ENCODE results near the gene GHRH. TPM values are rescaled to one million over a fixed set of nuclear protein-coding genes. Genes with fewer than 3 reads are reported as not detected.
A peak's percentile ranks its signal among the peaks of the same experiment; 100 is the strongest.

GHRH gene
- total RNA-seq, 1 donor from 2014 or later: not detected

DNA sequence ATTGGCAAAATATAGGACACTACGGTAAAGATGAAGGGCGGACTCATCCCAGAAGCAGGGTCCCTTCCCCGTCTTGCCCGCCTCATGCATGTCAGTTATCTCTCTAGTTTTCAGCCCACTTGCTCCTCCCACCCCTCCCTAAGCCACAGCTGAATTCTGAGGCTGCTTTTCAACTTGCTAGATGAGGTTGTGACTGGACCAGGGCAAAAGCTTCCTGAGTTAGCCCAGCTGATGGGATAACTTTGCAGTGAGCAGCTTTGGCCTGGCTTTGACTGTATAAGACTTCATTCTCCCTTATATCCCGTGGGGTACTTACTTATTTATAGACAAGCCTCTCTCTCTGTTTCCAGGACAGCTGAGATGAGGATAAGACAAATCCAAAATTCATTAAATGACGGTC lies 23.2 kb downstream of the GHRH start:
- H3K4me3 Mint-ChIP-seq (ENCODE audit: unreplicated experiment): no peak overlapping the region
- no peaks in the 10 kb centered on the region for H3K9me3 Mint-ChIP-seq (ENCODE audit: low read depth)
- peaks cover 12% of the 10 kb centered on the region for H3K4me1 Mint-ChIP-seq (ENCODE audit: low read depth)

DNA sequence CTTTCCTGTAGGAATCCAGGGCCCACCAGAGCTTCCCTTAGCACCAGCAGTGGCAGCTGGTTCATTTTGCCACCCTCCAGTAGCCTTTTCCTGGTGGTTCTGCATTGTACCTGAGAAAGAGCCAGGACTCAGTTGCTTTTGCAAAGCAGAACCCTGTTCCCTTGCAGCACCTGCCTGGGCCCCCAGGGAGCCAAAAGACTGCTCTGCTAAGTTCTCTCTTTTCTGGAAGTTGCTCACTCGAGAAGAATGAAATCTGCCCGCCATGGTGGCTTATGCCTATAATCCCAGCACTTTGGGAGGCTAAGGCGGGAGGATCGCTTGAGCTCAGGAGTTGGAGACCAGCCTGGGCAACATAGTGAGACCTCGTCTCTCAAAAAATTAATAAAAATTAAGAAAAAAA lies 24.0 kb downstream of the GHRH start:
- peaks cover 10% of the 10 kb centered on the region for H3K4me1 Mint-ChIP-seq (ENCODE audit: low read depth)
- peaks cover 43% of the 10 kb centered on the region for H3K36me3 Mint-ChIP-seq (ENCODE audit: low read depth)
- peak; percentile 28 for DNase-seq (ENCODE audit: low spot score)
- H3K9me3 Mint-ChIP-seq (ENCODE audit: low read depth): no peaks in the 10 kb centered on the region
- H3K27me3 Mint-ChIP-seq (ENCODE audit: low read depth): no peaks in the 10 kb centered on the region
- TF ChIP-seq, protein P1, sequence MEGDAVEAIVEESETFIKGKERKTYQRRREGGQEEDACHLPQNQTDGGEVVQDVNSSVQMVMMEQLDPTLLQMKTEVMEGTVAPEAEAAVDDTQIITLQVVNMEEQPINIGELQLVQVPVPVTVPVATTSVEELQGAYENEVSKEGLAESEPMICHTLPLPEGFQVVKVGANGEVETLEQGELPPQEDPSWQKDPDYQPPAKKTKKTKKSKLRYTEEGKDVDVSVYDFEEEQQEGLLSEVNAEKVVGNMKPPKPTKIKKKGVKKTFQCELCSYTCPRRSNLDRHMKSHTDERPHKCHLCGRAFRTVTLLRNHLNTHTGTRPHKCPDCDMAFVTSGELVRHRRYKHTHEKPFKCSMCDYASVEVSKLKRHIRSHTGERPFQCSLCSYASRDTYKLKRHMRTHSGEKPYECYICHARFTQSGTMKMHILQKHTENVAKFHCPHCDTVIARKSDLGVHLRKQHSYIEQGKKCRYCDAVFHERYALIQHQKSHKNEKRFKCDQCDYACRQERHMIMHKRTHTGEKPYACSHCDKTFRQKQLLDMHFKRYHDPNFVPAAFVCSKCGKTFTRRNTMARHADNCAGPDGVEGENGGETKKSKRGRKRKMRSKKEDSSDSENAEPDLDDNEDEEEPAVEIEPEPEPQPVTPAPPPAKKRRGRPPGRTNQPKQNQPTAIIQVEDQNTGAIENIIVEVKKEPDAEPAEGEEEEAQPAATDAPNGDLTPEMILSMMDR (IDR thresholded peaks at IDR 0.05): no peak
- H3K4me3 Mint-ChIP-seq (ENCODE audit: unreplicated experiment): no peak overlapping the region
- H3K27ac Mint-ChIP-seq (ENCODE audit: unreplicated experiment): no peak overlapping the region

More for the DNA sequence above, 23.2 kb downstream of the GHRH start:
- TF ChIP-seq, protein P1 (IDR thresholded peaks at IDR 0.05): no peak
- Mint-ChIP-seq H3K27ac (ENCODE audit: unreplicated experiment) (no peak overlapping the region), H3K27me3 (ENCODE audit: low read depth) (no peaks in the 10 kb centered on the region), H3K36me3 (ENCODE audit: low read depth) (peaks cover 44% of the 10 kb centered on the region)
- no peak for DNase-seq (ENCODE audit: low spot score)

DNA sequence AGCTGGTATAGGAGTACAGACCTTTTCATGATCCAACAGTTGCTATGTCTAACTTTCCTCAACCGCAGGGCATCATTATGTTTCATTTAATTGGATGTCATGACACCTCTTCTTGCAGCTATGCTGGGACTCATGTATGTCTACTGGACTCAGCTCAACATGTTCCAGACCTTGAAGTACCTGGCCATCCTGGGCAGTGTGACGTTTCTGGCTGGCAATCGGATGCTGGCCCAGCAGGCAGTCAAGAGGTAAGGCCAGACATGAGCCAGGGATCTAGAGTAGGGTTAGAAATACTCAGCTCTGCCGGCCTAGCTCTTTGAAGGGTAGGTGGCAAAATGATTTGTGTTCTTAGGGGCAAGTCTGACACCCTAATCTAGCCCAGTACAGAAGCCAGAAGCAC lies 25.2 kb downstream of the GHRH start:
- H3K27ac Mint-ChIP-seq (ENCODE audit: unreplicated experiment): no peak overlapping the region
- TF ChIP-seq, protein P1 (IDR thresholded peaks at IDR 0.05): no peak
- no peaks in the 10 kb centered on the region for H3K27me3 Mint-ChIP-seq (ENCODE audit: low read depth)
- DNase-seq (ENCODE audit: low spot score): no peak
- H3K9me3 Mint-ChIP-seq (ENCODE audit: low read depth): no peaks in the 10 kb centered on the region
- no peak overlapping the region for H3K4me3 Mint-ChIP-seq (ENCODE audit: unreplicated experiment)
- H3K36me3 Mint-ChIP-seq (ENCODE audit: low read depth): peaks cover 37% of the 10 kb centered on the region
- peaks cover 10% of the 10 kb centered on the region for H3K4me1 Mint-ChIP-seq (ENCODE audit: low read depth)

DNA sequence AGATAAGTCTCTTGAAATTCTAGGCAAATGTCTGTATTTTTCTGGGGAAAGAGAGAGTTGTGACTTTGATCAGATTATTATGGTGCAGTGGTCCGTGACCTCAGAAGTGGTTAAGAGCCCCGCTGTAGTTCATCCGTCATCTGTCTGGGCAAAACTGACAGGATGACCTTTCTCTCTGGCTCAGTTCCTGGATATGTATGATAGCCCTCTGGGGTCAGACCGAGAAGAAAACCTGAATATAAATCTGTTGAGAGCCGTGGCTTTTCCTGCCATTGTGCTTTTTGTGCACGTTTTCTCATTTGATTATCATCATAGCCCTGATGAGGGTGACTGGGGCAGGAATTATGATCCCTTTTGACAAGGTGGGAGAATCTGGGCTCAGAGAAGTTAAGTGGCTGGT lies 26.5 kb downstream of the GHRH start:
- TF ChIP-seq, protein P1 (IDR thresholded peaks at IDR 0.05): no peak
- Mint-ChIP-seq H3K9me3 (ENCODE audit: low read depth) (no peaks in the 10 kb centered on the region), H3K4me1 (ENCODE audit: low read depth) (peaks cover 10% of the 10 kb centered on the region), H3K27ac (ENCODE audit: unreplicated experiment) (no peak overlapping the region), H3K27me3 (ENCODE audit: low read depth) (no peaks in the 10 kb centered on the region), H3K4me3 (ENCODE audit: unreplicated experiment) (no peak overlapping the region), H3K36me3 (ENCODE audit: low read depth) (peaks cover 35% of the 10 kb centered on the region)
- no peak for DNase-seq (ENCODE audit: low spot score)

DNA sequence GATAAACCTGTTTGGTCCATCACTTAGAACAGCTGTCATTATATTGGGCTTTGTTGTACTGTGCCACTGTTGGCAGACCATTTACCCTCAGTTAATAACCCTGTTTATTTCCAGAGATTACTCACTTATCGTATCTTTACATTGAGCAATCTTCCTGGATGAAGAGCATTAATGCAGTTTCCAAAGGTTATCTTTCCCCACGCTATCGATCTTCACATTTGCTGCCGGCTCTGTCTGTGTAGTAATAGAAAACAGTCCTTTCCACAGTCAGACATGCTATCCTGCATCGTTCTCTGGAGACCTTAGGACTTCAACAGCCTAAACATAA lies 27.4 kb downstream of the GHRH start:
- peaks cover 9% of the 10 kb centered on the region for H3K4me1 Mint-ChIP-seq (ENCODE audit: low read depth)
- DNase-seq (ENCODE audit: low spot score): no peak
- no peaks in the 10 kb centered on the region for H3K9me3 Mint-ChIP-seq (ENCODE audit: low read depth)
- H3K27ac Mint-ChIP-seq (ENCODE audit: unreplicated experiment): no peak overlapping the region
- TF ChIP-seq, protein P1 (IDR thresholded peaks at IDR 0.05): no peak
- H3K4me3 Mint-ChIP-seq (ENCODE audit: unreplicated experiment): no peak overlapping the region
- peaks cover 38% of the 10 kb centered on the region for H3K36me3 Mint-ChIP-seq (ENCODE audit: low read depth)
- no peaks in the 10 kb centered on the region for H3K27me3 Mint-ChIP-seq (ENCODE audit: low read depth)
